Endothelial cell of umbilical vein (primary cell): ENCODE data around the gene HK1.

Experiments
- CTCF ChIP-seq, 2 donors: IDR thresholded peaks; 1 replicate in 1 of 2; 2 replicates in 1 of 2; pipeline ENCODE4 v1.5.1; 2011; ENCODE audit warnings: low read length in 2 of 2, mild to moderate bottlenecking in 2 of 2, moderate library complexity in 2 of 2, control low read depth in 1 of 2, inconsistent platforms in 1 of 2, low read depth in 1 of 2; ENCODE audit not compliant: insufficient read depth in 1 of 2; ENCODE audit errors: extremely low read depth in 1 of 2
- EZH2 ChIP-seq: IDR thresholded peaks from 2 replicates; pipeline ENCODE4 v1.6.1; 2012; ENCODE audit warnings: borderline replicate concordance, low read depth, mild to moderate bottlenecking, moderate library complexity, low read length, inconsistent platforms; ENCODE audit not compliant: severe bottlenecking
- JUN ChIP-seq: IDR thresholded peaks from 2 replicates; pipeline ENCODE4 v1.6.1; 2011; ENCODE audit warnings: borderline replicate concordance, low read depth; ENCODE audit not compliant: insufficient read length, insufficient read depth
- MAX ChIP-seq: IDR thresholded peaks from 2 replicates; pipeline ENCODE4 v1.6.1; 2011; ENCODE audit not compliant: insufficient read depth, insufficient read length
- MYC ChIP-seq: IDR thresholded peaks from one replicate; pipeline ENCODE4 v1.6.1; 2011; ENCODE audit warnings: mild to moderate bottlenecking, low read depth, low read length
- POLR2A ChIP-seq: IDR thresholded peaks from 2 replicates; pipeline ENCODE4 v1.6.1; 2012; ENCODE audit warnings: low read depth, mild to moderate bottlenecking, control low read depth, low read length
- POLR2AphosphoS5 ChIP-seq: IDR thresholded peaks from 2 replicates; pipeline ENCODE4 v1.6.1; 2012; ENCODE audit warnings: low read depth, mild to moderate bottlenecking, control low read depth, low read length, moderate library complexity; ENCODE audit not compliant: insufficient read depth

- no peak for TF ChIP-seq MAX
- no peak for TF ChIP-seq CTCF (IDR thresholded peaks at IDR 0.05; ENCODE audit: extremely low read depth in 1 of 2, insufficient read depth in 1 of 2, low read depth in 1 of 2, low read length in 2 of 2)
- no peak for TF ChIP-seq POLR2A
- TF ChIP-seq MYC, result no peak
- TF ChIP-seq JUN, result no peak
- TF ChIP-seq POLR2AphosphoS5, result no peak
- TF ChIP-seq EZH2, result no peak
Measured at GRCh38 chr10:69234447-69234846, 43.8 kb upstream of the HK1 start.
